IPS-NIHi7 (cell line): Measurements from ENCODE around the gene GYG2.
"Not testable (repeated sequence)": the region's sequence is repeated elsewhere in the genome, so short reads cannot be mapped to it uniquely, and the experiment has no call there.

Experiments
- DNase-seq: peaks from one replicate; pipeline ENCODE4 v3.0.0; 2012; ENCODE audit warnings: mixed read lengths; ENCODE audit errors: extremely low spot score

GYG2 gene

DNA sequence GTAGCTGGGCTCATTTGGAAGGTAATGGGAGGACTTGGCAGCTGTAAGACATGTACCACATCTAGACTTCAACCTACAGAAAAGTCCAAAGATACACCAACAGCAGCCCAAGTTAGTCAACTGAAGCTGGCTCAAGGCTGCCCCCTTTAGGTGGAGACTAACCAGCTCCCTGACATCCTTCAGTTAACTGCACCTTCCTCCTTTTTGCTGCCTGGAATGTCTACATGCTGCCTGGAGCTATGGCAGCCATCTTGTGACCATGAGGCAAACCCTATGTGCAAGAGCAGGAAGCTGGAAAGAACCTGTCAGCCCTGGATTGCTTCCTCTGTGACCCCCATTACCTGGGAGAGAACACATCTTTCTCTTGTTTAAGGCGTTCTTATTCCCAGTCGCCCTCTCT is 74.6 kb downstream of the GYG2 start:
- DNase-seq: no peak

GRCh38 chrX:2907295-2907694 is 78.6 kb downstream of the GYG2 start:
- DNase-seq: no peak

- no peak for DNase-seq
Measured at GRCh38 chrX:2908125-2908685, 79.5 kb downstream of the GYG2 start.

DNA sequence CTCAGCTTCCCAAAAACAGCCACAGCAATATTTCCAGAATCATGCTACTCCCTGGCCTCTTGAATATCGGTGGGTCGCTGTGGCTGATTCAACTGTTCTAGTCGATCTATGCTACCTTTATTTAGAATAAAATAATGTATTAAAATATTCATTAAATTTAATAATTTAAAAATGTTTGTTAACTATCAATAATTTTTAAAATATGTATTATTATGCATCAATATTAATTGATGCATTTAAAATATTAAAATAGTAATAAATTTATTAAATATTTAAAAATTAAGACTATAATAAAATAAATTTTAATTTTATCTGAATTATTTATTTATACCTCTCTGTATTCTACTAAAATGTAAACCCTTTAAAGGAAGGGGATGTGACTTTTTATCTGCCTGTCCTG is 81.4 kb downstream of the GYG2 start:
- DNase-seq: no peak

DNA sequence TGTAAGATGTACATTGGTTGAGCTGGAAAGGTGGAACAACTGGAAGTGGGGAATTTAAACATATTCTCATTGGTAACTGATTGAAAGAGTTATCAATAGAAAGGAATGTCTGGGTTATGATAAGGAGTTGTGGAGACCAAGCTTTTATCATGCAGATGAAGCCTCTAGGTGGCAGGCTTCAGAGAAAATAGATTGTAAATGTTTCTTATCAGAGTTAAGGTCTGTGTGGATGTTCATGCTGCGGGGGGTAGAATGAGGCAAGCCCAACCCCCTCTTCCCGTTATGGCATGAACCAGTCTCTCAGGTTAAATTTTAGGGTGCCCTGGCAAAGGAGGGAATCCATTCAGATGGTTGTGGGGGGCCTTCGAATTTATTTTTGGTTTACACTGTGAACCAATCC is 84.4 kb downstream of the GYG2 start:
- no peak for DNase-seq

- DNase-seq: no peak
Measured at GRCh38 chrX:2917767-2918166, 89.0 kb downstream of the GYG2 start.

- DNase-seq: no peak
Measured at GRCh38 chrX:2921193-2921592, 92.5 kb downstream of the GYG2 start.

- no peak for DNase-seq
Measured at GRCh38 chrX:2921750-2922149, 93.0 kb downstream of the GYG2 start.

- no peak for DNase-seq
Measured at GRCh38 chrX:2924151-2924550, 95.4 kb downstream of the GYG2 start.

DNA sequence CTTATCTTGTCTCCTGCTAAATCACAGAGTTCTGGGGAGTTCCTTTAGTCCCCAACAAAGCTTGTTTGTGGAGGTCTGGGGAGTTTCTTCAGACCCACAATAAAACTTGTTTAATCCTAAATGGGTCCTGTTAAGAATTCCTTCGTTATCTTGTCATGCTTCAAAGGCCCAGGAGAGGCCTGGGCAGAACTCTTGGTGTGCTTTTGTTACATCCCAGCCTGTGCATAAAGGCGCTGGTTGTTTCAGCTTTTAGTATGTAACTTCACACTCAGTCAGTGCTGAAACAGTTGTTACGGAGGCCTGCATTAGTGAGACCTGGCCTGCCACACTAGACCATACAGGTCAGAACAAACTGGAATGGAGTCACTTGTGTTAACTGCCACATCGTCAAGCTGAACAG is 97.5 kb downstream of the GYG2 start:
- DNase-seq: not testable (repeated sequence)

- DNase-seq: no peak
Measured at GRCh38 chrX:2926664-2927275, 98.0 kb downstream of the GYG2 start.

GRCh38 chrX:2928191-2928582 is 99.5 kb downstream of the GYG2 start:
- peak; percentile 83 for DNase-seq

GRCh38 chrX:2928583-2929434 is 100.1 kb downstream of the GYG2 start, which contains the start of gene ARSD:
Gene ARSD, minus strand, starts transcription at chrX:2929339. Its CDS starts 64 bp downstream, at chrX:2929275.
- DNase-seq: peak; percentile 87

GRCh38 chrX:2931155-2931554 is 102.4 kb downstream of the GYG2 start:
- DNase-seq: no peak

- peak; percentile 77 for DNase-seq
Measured at GRCh38 chrX:2931612-2932011, 102.9 kb downstream of the GYG2 start.
